Skeletal muscle tissue (tissue), 4 donors: ENCODE data around the gene RASAL2. TPM values are rescaled to one million over a fixed set of nuclear protein-coding genes. Genes with fewer than 3 reads are reported as not detected.
"Not testable (repeated sequence)": the region's sequence is repeated elsewhere in the genome, so short reads cannot be mapped to it uniquely, and the experiment has no call there.

Source experiments
- H3K27ac ChIP-seq: one replicate; pipeline ENCODE4 v1.7.0; 2013; ENCODE audit warnings: mild to moderate bottlenecking, low read depth, low read length, inconsistent platforms
- H3K27me3 ChIP-seq, 3 donors: one replicate each; pipeline ENCODE4 v1.7.0; 2013; ENCODE audit warnings: low read length in 3 of 3; ENCODE audit not compliant: control insufficient read depth in 3 of 3, insufficient read depth in 3 of 3
- H3K36me3 ChIP-seq, 3 donors: one replicate each; pipeline ENCODE4 v1.7.0; 2013; ENCODE audit warnings: low read length in 3 of 3; ENCODE audit not compliant: control insufficient read depth in 3 of 3, insufficient read depth in 3 of 3
- H3K4me1 ChIP-seq, 3 donors: one replicate each; pipeline ENCODE4 v1.7.0; 2013; ENCODE audit warnings: low read length in 3 of 3, mild to moderate bottlenecking in 3 of 3; ENCODE audit not compliant: control insufficient read depth in 3 of 3, insufficient read depth in 3 of 3
- H3K4me3 ChIP-seq, 3 donors: one replicate each; pipeline ENCODE4 v1.7.0; 2013; ENCODE audit warnings: low read length in 3 of 3
- H3K9ac ChIP-seq, 3 donors: one replicate each; pipeline ENCODE4 v1.7.0; 2013; ENCODE audit warnings: low read length in 3 of 3, mild to moderate bottlenecking in 3 of 3, moderate library complexity in 2 of 3, low read depth in 1 of 3
- H3K9me3 ChIP-seq, 3 donors: one replicate each; pipeline ENCODE4 v1.7.0; 2013; ENCODE audit warnings: low read length in 3 of 3; ENCODE audit not compliant: control insufficient read depth in 3 of 3
- total RNA-seq: library from RNA; depleted of rRNA; stranded (reverse); fragments of >200 nt; gene quantifications from one replicate; pipeline ENCODE4 v1.2.3, GENCODE V29; 2014
- donor health status: Osteomylitis.

The RASAL2 gene
- total RNA-seq, 1 donor from 2014 or later: 8.4 TPM

DNA sequence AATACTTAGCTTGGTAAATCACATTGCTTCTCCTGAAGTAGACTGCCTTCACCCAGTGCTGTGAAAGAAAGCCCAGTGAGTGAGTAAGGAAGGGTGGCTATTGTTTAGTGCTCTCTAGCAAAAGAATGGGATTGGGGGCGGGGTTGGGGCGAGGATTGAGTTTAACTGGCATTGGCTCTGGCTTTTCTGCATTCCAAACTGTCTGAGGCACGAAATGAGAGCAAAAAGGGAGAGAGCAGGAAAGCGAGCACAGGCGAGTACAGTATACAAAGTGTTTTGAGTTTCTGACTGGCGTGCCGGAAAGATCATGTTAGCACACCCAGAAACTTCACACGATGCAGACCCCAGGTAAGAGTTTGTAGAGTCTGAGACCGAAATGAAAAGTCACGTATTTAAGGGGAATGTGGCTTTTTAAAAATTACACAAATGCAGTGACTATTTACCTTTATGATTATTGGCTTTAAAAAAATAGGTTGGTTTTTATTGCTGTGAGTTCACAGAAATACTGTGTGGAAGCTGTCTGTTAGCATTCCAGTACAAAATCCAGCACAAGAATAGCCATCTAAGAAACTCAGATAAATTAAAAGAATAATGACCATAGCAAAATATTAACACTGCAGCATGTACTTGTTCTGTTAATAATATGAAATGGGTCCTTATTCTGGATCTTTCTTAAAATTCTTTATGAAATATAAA, 247.5 kb downstream of the RASAL2 start:
- H3K27ac ChIP-seq: peak overlapping the region; percentile 87
- H3K4me3 ChIP-seq: peak overlapping the region; percentile 60 to 66 (median 63)
- peaks cover 4 to 35% (median 18%) of the 10 kb centered on the region in 3 donors for H3K4me1 ChIP-seq
- H3K9me3 ChIP-seq: no peaks in the 10 kb centered on the region
- H3K36me3 ChIP-seq: no peaks in the 10 kb centered on the region
- no peaks in the 10 kb centered on the region for H3K27me3 ChIP-seq
- peak overlapping the region; percentile 75 to 85 (median 77) for H3K9ac ChIP-seq

DNA sequence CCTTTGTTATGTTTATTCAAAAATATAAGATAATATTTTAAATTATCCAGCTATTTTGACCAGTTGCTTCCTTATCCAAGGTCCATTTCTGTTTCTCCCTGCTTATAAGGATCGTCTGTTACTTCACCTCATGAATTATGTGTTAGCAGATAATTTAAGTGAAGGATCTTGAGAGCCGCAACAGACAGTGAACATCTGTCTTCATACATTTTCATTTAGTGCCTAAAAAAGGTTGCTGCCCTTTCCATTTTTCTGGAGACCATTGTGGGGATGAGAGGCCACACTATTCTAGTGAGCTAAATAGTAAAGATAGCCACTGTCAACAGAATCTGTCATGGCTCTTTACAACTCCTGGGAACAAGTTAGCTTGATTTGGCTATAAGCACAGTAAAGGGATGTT, 248.8 kb downstream of the RASAL2 start:
- Histone ChIP-seq H3K36me3 (no peaks in the 10 kb centered on the region), H3K4me1 (peaks cover 4 to 35% (median 18%) of the 10 kb centered on the region in 3 donors), H3K4me3 (peak overlapping the region; percentile 6 to 36 (median 32))

DNA sequence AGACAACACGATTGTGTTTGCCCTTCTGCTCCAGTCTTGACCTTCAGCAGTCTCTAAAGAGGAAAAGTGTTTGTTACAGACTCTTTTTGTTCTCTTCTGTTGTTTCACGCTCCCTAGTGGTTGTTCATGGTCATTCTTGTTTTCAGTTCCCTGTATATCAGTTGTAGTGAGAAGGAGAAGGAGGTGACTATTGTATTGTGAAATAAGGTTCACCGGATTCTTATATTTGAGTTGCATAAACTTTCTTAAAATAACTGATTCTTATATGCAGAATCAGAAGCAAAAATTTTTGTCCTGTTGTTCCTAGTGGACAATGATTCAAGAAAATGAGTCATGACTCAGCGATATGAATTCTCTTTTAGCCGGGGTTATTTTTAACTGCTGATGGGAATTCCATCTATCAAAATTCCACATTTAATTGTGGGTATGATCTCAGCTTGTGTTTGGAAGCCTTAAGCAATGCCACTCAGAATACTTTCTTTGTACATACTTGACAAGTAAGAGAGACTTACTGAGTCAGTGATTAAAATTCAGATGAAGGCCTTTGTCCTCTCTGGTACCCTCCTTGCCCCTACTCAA, 250.7 kb downstream of the RASAL2 start:
- Histone ChIP-seq H3K36me3 (no peaks in the 10 kb centered on the region), H3K27ac (peak overlapping the region; percentile 87), H3K4me1 (peaks cover 4 to 35% (median 16%) of the 10 kb centered on the region in 3 donors), H3K27me3 (no peaks in the 10 kb centered on the region), H3K9me3 (no peaks in the 10 kb centered on the region), H3K4me3 (peak overlapping the region; percentile 4 to 55 (median 24)), H3K9ac (peak overlapping the region; percentile 54 to 64 (median 57))

More for the DNA sequence above, 248.8 kb downstream of the RASAL2 start:
- H3K27me3 ChIP-seq: no peaks in the 10 kb centered on the region
- peak overlapping the region; percentile 57 to 75 (median 70) for H3K9ac ChIP-seq
- H3K9me3 ChIP-seq: no peaks in the 10 kb centered on the region
- H3K27ac ChIP-seq: peak overlapping the region; percentile 87

DNA sequence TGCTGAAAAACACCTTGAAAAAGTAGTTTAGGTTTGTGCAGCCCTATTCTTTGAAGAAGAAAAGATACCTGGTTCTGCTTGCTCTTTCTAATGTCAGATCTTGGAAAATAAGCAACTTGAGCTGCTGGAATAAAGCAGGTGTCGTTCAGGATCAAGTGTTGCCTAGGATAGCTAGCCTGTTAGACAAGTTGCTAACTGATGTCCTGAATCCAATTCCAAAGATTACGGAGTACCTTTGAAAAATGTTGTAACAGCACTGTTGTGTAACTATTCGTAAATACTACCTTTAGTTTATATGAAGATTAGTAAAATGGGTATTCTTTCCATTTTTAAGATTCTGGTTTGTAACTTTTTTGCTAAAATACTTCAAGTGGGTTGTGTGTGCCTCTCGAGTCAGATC, 251.3 kb downstream of the RASAL2 start:
- Histone ChIP-seq H3K9ac (peak overlapping the region; percentile 23 to 64 (median 54)), H3K36me3 (no peaks in the 10 kb centered on the region), H3K4me3 (peak overlapping the region; percentile 4 to 24 (median 4)), H3K9me3 (no peaks in the 10 kb centered on the region), H3K4me1 (peaks cover 6 to 32% (median 16%) of the 10 kb centered on the region in 3 donors), H3K27ac (peak overlapping the region; percentile 87), H3K27me3 (no peaks in the 10 kb centered on the region)

DNA sequence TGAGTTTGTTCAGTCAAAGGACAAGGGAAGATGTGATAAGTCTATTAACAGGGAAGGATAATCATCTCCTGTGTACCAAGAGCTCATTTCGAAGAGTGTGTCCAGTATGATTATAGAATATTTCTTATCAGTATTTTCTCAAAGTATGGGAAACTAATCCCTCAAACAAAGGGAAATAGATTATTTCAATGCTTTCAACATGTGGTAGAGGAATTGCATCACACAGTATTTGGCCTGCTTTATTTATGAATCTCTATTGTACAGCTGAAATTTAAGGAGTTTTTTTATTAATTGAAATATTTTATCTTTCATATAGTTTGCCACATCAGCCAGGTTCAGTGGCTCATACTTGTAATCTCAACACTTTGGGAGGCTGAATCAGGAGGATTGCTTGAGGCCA, 251.9 kb downstream of the RASAL2 start:
- Histone ChIP-seq H3K36me3 (no peaks in the 10 kb centered on the region), H3K27me3 (no peaks in the 10 kb centered on the region), H3K9ac (peak overlapping the region in 2 of 3 donors; percentile 54 to 64), H3K4me1 (peaks cover 10 to 32% (median 16%) of the 10 kb centered on the region in 3 donors), H3K27ac (peak overlapping the region; percentile 87), H3K4me3 (no peak overlapping the region), H3K9me3 (no peaks in the 10 kb centered on the region)

DNA sequence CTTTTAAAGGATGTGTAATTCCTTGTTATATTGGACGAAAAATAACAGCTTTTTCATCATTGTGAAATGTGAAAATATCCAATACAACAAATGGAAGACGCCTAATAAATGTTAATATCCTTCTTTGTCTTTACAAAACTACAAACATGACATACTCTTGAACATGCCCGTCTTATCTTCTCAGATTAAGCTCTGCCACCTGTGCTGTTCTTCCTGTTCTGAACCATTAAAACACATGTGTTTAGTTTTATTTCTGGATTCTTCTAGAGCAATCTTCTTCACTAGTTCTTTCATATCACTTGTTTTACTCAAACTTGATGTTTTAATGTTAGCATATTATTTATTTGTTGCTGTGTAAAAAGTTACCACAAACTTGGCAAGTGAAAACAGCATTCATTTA, 255.9 kb downstream of the RASAL2 start:
- H3K27me3 ChIP-seq: no peaks in the 10 kb centered on the region
- H3K36me3 ChIP-seq: no peaks in the 10 kb centered on the region
- H3K9ac ChIP-seq: no peak overlapping the region
- peaks cover 6 to 11% (median 9%) of the 10 kb centered on the region in 3 donors for H3K4me1 ChIP-seq
- H3K4me3 ChIP-seq: no peak overlapping the region
- peaks cover 0 to 4% (median 0%) of the 10 kb centered on the region in 3 donors for H3K9me3 ChIP-seq
- no peak overlapping the region for H3K27ac ChIP-seq

DNA sequence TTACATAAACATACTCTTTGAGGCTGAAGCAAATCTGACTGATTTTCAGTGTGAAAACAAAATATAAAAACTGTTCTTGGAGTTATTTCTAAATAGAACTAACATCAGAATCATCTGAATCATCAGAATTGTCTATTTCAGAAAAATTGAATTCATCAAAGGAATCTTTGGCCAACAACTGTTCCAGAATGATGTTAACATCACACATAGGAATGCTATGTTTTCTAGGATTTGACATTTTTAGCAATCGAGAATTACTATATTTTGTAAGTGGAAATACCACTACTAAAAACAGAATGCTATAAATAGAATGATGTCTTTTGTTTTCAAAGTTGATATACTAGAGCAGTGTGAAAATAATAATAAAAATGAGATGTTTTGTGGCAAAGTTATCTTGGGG, 258.0 kb downstream of the RASAL2 start:
- H3K36me3 ChIP-seq, H3K27me3 ChIP-seq, H3K4me1 ChIP-seq, H3K27ac ChIP-seq, H3K9ac ChIP-seq, H3K4me3 ChIP-seq, H3K9me3 ChIP-seq: not testable (repeated sequence)

DNA sequence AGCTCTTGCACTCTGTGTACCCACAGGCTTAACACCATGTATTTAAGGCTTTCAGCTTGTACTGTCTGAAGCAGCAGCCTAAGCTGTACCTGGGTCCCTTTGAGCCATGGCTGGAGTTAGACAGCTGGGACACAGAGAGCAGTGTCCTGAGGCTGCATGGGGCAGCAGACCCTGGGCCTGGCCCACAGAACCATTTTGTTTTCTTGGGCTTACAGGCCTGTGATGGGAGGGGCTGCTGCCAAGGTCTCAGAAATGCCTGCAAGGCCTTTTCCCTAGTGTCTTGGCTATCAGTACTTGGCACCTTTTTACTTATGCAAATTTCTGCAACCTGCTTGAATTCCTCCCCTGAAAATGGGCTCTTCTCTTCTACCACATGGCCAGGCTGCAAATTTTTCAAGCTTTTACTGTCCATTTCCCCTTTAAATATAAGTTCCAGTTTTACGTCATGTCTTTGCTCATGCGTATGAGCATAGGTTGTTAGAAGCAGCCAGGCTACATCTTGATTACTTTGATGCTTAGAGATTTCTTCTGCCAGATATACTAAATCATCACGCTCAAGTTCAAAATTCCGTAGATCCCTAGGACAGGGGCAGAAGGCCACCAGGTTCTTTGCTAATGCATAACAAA, 259.0 kb downstream of the RASAL2 start:
- no peak overlapping the region for H3K27ac ChIP-seq
- H3K4me3 ChIP-seq: no peak overlapping the region
- H3K36me3 ChIP-seq: no peaks in the 10 kb centered on the region
- no peaks in the 10 kb centered on the region for H3K27me3 ChIP-seq
- no peak overlapping the region for H3K9ac ChIP-seq
- peaks cover 0 to 6% (median 0%) of the 10 kb centered on the region in 3 donors for H3K4me1 ChIP-seq
- peaks cover 0 to 4% (median 0%) of the 10 kb centered on the region in 3 donors for H3K9me3 ChIP-seq

DNA sequence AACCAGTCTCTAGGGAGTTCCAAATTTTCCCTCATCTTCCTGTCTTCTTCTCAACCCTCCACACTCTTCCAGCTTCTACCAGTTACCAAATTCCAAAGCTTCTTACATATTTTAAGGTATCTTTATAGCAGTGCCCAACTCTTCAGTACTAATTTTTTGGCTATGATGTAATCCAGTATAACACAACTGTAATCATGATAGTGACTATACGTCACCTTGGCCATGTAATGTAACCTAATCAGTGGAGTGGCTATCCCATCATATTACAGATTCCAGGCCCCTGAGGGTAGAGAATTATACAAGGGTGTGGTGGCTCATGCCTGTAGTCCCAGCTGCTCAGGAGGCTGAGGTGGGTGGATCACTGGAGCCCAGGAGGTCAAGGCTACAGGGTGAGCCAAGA, 259.6 kb downstream of the RASAL2 start:
- Histone ChIP-seq H3K27me3 (no peaks in the 10 kb centered on the region), H3K36me3 (no peaks in the 10 kb centered on the region), H3K9me3 (peaks cover 0 to 4% (median 0%) of the 10 kb centered on the region in 3 donors), H3K9ac (no peak overlapping the region), H3K4me3 (no peak overlapping the region), H3K4me1 (peaks cover 0 to 6% (median 0%) of the 10 kb centered on the region in 3 donors), H3K27ac (no peak overlapping the region)

DNA sequence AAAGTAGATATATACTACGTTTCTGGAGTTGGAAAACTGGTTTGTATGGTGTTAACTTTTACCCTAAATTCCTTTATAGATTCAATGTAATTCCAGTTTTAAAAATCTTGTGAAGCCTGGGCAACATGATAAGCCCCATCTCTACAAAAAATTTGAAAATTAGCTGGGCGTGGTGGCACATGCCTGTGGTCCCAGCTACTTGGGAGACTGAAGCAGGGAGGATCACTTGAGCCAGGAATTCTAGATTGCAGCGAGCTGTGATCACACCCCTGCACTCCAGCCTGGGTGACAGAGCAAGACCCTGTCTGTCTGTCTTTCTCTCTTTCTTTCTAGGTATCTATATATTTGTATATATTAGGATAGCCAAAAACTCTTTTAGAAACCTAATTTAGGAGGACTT, 260.9 kb downstream of the RASAL2 start:
- Histone ChIP-seq H3K9ac (no peak overlapping the region), H3K9me3 (peaks cover 0 to 4% (median 0%) of the 10 kb centered on the region in 3 donors), H3K4me1 (peaks cover 0 to 6% (median 0%) of the 10 kb centered on the region in 3 donors), H3K27me3 (no peaks in the 10 kb centered on the region), H3K4me3 (no peak overlapping the region), H3K36me3 (no peaks in the 10 kb centered on the region), H3K27ac (no peak overlapping the region)
